HG03521 (cell line): ENCODE results near the gene CD36.

ENCODE experiments used
- ATAC-seq: cut with Tn5 transposase; IDR thresholded peaks from one replicate; pipeline ENCODE4 v1.9.1; 2021; ENCODE audit warnings: mild to moderate bottlenecking, moderate library complexity; ENCODE audit not compliant: unreplicated experiment

The CD36 gene

GRCh38 chr7:80637911-80638765, at the start of gene CD36:
Gene CD36 (plus strand): TSS chr7:80638642. CDS start chr7:80646741, 8,099 bp downstream.
- ATAC-seq, result peak; percentile 65

DNA sequence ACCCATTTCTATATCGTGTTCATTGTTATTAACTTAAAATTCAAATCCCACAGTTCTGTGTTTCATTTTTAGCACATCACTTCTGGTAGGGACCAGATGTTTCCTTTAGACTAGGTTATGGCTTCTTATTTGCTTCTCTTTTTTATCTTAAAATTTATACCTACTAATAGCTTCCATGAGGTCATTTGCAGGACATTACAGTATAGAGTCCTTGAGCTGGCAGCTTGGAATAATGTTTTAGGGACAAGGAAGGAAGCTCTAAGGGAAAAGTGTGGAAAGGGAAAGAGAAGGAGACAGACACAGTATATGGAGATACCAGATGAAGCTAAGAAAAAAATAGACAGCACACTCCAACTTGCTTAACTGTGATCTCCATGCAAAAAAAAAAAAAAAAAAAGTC, 48.8 kb upstream of the CD36 start:
- no peak for ATAC-seq

GRCh38 chr7:80591654-80592053, 46.8 kb upstream of the CD36 start:
- no peak for ATAC-seq

DNA sequence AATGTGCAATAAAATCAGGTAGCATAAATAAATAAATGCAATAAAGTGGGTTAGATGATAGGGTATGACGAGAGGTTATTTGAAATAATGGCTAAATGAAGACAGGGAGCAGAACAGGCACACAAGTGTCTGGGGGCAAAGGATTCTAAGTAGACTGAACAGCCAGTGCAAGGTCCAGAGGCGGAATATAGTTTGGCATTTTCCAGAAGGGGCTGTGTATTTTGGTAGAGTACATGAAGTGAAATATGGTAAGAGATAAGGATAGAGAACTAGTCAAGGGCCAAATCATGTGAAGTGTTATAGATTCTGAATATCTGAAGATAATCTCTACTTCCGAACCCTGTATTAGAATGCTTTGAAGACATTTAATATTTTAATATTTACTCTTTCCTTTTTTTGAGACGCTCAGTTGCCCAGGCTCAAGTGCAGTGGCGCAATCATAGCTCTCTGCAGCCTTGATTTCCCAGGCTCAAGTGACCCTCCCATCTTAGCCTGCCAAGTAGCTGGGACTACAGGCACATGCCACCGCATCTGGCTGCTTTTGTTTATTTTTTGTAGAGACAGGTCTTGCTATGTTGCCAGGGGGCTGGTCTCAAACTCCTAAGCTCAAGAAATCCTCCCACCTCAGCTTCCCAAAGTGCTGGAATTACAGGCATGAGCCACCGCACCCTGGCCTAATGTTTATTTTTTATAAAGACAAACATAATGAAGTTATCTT, 44.4 kb upstream of the CD36 start:
- ATAC-seq, result no peak

DNA sequence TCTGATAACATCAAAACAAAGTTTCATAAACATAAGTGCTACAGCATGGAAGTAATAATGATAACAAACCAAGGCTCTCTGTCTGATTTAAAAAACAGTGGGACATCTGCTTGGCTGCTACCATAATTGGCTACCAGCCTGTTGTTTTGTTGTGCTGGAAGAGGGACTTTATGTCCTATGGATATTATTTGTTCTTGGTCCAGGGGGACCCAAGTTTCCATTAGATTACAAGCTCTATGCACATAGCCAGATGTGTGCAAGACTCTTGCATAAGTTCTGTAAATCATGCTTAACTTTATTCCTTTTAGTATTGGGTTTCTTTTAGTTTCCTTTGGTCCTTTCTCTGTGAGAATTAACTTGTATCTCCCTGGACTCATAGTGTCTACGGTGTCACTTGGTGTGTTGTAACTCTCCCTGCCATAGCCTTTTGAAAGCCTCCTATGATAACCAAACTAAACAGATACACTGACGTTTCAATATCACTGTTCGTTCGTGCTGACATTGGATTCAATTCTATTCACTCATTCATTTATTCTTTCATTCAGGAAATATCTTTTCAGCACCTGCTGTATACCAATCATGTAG, 41.4 kb upstream of the CD36 start:
- ATAC-seq, result no peak

DNA sequence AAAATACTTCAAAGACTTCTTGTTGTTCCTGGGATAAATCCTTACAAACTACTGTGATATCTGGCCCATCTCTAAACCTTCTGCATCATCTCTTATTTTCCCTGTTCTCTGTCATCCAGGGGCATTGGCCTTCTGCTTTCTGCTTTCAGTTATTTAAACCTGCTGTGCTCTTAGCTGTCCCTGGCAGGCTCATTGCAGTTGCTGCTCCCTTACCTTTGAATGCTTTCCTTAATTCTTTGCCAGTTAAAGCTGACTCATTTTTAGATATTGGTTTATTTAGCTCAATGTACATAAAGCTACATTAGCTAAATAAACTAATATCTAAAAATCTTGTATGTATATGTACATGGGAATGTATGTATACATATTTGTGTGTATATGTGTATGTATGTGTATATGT, 40.6 kb upstream of the CD36 start:
- no peak for ATAC-seq

DNA sequence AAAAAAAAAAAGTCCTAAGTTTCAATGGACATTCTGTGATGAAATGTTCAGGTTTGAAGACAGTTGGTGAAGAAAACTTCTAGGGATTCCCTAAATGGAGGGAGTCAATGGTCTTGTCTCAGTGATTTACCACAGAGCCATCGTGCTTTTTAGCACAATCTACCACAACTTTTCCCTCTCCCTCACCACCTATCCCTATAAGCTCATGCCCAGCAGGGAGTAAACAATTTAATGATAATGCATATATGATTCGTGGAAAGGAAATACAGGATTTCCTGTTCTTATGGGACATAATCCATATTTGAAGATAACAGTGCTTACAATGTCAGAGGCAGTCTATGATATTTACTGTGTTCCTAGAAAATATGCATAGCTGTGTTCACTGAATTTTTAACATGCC, 38.4 kb upstream of the CD36 start:
- ATAC-seq, result no peak

- ATAC-seq, result no peak
Observed at GRCh38 chr7:80601999-80602398, 36.4 kb upstream of the CD36 start.

DNA sequence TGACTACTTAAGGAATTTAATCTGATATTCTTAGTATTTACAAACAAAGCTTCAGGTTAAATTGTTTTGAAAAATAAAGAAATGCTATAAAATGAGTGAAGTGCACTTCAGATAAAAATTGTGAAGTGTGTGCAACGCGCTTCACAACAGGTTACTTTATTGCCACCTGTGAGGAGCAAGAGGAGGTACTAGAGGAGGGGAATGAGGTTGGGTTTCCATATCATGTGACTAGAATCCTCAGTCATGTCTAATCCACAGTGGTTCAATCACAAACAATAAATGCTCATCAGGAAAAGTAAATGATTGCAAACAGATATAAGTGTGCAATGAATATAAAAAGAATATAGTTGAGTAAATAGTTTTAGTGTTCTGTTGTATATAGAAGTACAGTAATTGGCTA, 34.5 kb upstream of the CD36 start:
- ATAC-seq, result no peak

DNA sequence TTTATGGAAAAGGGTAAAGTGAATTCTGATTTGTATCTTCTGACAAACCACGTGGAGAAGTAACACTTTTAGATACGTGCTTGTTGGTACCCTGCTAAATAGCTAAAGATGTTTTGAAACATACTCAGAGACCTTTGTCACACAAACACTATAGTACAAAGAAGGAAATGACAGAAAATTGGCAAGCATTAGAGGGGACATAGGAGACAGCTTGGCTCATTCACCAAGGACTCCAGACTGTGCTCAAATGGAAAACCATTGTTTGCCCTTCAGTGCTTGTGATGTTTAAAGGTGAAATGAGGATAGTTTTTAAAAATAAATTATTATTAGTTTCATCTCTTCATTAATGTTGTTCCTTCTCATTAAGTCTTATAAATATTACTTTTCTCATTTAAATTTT, 34.0 kb upstream of the CD36 start:
- ATAC-seq, result no peak

- no peak for ATAC-seq
Observed at GRCh38 chr7:80607136-80607535, 31.3 kb upstream of the CD36 start.

DNA sequence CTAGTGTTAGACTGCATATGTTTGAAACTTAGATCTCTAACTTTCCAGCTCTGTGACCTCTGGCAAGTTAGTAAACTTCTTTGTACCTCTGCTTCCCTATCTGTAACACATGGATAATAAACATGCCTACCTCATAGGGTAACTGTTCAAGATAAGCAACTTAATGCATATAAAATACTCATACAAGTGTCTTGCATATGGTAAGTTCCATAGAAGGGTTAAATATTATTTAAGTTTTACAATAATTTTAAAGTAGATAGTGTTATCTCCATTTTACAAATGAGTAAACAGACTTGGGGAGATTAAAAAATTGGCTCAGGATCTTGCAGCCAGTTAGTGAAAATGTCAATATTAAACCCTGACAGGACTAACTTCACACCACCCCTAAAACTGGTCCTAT, 30.1 kb upstream of the CD36 start:
- ATAC-seq, result no peak

DNA sequence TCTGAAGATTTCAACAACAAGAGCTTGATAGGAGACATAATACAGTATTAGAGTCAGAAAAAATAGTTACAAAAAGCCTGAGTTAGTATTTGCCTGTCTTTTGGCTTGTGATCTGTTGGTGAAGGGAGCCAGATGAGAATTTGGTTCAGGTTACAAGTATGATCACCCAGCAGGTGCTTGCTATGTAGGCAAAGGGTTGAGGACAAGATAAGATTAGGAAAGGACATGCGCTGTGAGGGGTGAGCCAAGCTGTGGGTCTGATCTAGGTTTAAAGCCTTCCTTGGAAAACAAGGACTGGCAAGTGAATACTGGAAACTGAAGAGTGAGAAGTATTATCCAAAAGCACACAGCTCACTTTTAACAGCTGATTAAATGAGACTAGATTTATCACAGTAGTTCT, 28.7 kb upstream of the CD36 start:
- ATAC-seq, result no peak

DNA sequence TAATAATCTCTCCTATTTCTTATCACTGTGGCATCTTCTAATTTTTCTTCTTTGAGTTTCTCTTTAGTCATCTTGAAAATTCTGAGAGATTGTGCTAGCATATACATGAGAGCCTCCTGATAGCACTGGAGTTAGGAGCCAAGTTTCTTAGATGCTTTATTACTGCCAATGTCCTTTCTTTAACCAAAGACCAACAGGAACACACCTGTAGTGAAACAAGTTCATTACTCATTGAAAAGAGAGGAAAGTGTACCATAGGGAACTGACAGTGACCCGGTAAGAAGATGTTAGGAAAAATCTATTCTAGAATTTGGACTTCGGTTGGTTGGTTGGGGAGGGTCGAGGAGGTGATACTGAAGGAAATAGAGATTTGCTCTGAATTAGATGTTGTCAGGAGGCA, 27.1 kb upstream of the CD36 start:
- no peak for ATAC-seq

DNA sequence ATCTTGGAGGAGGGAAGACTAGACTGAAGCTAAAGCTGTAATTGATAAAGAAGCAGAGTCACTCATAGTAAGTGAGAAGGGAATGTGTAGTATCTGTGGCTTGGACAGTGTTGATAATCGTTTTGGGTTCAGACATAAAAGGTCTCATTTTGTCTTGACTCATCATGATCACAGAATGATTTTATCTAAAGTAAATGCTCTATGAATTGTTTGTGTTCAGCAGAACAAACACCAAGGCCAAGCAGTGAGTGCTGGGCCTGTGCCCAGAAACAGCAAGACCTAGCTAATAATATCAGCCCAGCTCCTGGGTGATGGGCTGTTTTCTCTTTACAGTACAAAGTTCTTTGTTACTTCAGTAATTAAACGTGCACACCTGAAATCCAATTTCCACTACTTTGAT, 26.7 kb upstream of the CD36 start:
- ATAC-seq, result no peak

- no peak for ATAC-seq
Observed at GRCh38 chr7:80612880-80613279, 25.6 kb upstream of the CD36 start.

DNA sequence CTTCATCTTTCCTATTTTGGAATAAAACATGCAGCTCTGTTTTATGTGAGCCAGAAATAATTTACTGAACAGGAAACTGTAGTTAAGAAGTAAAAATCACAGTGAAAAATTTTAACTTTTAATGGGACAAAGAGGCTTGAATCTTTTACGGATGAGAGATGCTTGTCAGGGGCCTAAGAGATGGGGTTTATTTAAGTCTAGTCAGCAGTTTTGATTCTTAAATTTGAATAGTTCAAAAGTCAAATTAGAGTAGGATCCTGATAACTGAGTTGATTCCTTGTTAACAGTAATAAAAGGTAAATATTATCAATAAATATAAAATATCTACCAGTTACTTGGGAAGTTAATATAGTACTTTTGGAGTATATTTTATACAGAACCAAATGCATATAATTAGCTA, 24.9 kb upstream of the CD36 start:
- ATAC-seq, result no peak

- ATAC-seq, result no peak
Observed at GRCh38 chr7:80614851-80615271, 23.6 kb upstream of the CD36 start.

GRCh38 chr7:80618096-80618495, 20.3 kb upstream of the CD36 start:
- no peak for ATAC-seq

- ATAC-seq, result no peak
Observed at GRCh38 chr7:80619741-80620140, 18.7 kb upstream of the CD36 start.

- no peak for ATAC-seq
Observed at GRCh38 chr7:80622541-80622940, 15.9 kb upstream of the CD36 start.
